GM19328 (cell line): ENCODE measurements around the gene ADAM30.

Experiments used
- ATAC-seq: cut with Tn5 transposase; IDR thresholded peaks from one replicate; pipeline ENCODE4 v1.9.1; 2021; ENCODE audit warnings: mild to moderate bottlenecking, moderate library complexity; ENCODE audit not compliant: unreplicated experiment

The ADAM30 gene

DNA sequence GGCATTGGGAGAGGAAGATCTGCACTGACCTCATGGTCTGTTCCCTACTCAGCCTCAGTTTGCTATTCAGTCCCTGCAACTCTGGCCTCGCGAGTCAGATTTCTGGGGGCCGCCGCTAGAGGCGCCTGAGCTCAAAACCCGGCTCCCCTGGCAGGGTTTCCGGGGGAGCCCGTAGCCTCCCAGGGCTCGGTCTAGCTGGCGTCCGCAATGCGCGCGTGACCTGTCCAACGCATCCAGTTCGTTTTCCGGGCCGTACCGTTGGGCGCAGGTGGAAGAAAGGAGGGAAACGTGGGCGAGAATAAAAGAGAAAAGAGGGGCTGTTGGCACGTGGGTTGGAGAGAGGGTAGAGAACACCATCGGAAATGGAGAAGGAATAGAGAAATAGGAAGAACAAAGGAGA is at the start of gene ADAM30:
TSS of gene ADAM30 (minus strand) at position 213 of the 400 bp plus-strand sequence. CDS start at position 34, 179 bp downstream.
- ATAC-seq, result no peak

DNA sequence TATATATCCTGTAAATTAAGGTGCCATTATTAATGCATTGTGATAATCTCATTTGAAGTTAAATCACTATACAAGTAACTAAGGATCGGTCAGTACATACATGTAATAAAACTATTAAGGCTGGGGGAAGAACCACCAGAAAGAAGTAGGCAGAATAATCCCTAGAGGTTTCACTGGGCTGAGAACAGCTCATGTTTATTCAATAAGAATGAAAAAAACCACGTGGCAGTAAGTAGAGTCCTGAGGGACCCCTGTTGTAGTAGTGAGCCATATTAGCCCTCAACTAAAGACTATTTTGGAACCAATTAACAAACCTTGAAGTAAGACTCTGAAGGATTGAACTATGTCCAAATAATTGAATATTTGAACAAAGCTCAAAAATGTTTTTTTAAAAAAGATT is 46.9 kb upstream of the ADAM30 start:
- no peak for ATAC-seq

- no peak for ATAC-seq
These were observed 45.1 kb upstream of the ADAM30 start for GRCh38 chr1:119941392-119941791.

DNA sequence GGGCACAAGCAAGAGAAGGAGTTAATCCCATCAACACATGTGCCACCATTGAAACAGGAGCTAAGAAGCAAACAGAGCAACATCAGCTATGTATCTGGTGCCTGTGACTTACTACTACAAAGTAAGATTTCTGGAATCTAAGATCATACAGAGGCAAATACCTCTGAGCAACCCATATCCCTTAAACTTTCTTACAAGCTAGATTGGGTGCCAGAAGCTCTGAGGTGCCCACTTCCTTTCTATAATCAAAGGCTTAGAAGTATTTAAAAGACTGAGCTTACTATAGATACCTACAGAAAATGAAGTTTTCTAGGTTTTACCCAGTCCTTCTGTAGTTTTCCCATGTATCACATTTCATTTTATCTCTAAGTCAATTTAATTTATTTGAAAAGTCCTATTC is 44.4 kb upstream of the ADAM30 start:
- no peak for ATAC-seq

DNA sequence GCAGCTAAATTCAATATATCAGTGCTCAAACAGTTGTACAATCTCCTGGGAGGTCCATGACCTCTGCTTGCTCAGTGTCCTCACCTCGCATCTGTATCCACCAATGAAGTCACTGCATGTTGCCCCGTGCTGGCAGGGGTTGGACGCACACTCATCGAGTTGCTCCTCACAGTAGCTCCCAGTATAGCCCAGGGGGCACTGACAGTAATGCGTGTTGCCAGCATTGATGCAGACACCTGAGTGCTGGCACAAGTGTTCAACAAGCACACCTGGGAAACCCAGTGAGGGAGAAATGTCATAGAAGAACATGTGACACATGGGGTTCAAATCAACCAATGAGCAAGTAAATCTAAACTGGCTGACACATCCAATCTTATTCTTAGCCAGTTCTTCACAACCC is 40.9 kb upstream of the ADAM30 start:
- no peak for ATAC-seq

DNA sequence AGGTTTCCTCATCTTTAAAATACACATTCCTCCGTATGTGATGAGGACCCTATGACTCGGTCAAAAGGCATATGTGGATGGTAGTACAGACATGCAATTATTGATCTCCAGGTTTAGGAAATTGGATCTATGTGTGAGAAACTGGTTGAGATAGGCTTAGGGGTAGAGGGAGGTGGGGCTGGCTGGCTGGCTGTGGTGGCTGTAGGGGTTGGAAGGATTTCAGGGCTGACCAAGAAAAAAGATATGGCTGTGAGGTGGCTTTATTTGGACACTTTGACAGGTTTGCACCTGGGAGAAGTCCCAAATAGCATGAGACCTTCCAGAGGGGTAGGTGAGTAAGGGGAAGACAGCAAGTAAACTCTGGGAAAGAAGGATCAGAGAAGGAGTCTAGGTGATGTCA is 39.6 kb upstream of the ADAM30 start:
- no peak for ATAC-seq

GRCh38 chr1:119935373-119935772 is 39.1 kb upstream of the ADAM30 start:
- ATAC-seq, result no peak

DNA sequence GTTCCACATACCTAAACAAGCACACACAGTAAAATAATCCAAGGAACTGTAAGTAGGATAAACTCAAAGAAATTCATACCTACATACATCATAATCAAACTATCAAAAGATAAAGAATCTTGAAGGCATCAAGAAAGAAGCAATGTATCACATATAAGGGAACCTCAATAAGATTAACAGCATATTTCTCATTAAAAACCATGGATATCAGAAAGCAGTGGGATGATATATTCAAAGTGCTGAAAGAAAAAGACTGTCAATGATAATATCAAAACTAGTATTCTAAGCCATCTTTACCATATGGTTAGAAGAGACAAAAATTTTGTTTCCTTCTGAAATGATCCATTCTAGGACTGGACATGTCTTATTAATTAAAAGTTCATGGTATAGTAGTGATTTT is 37.1 kb upstream of the ADAM30 start:
- ATAC-seq, result no peak

GRCh38 chr1:119929643-119930315 is 33.5 kb upstream of the ADAM30 start:
- ATAC-seq, result no peak

DNA sequence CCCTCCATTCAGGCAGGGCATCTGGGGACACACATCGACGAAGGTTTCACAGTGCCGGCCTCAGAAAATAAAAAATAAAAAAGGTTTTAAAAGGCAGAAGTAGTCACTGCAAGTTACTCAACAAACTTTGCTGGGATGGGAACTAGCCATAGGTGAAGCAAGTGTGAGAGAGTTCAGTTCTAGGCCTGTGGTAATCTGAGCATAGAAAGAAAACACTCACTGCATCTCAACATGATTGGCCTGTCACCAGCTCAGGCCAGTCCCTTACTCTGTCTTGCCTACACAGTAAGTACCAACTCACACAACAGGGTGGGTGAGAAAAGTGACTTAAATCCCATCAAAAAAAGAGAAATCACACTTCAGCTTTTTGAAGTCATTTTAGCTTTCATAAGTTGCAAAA is 30.2 kb upstream of the ADAM30 start:
- no peak for ATAC-seq

DNA sequence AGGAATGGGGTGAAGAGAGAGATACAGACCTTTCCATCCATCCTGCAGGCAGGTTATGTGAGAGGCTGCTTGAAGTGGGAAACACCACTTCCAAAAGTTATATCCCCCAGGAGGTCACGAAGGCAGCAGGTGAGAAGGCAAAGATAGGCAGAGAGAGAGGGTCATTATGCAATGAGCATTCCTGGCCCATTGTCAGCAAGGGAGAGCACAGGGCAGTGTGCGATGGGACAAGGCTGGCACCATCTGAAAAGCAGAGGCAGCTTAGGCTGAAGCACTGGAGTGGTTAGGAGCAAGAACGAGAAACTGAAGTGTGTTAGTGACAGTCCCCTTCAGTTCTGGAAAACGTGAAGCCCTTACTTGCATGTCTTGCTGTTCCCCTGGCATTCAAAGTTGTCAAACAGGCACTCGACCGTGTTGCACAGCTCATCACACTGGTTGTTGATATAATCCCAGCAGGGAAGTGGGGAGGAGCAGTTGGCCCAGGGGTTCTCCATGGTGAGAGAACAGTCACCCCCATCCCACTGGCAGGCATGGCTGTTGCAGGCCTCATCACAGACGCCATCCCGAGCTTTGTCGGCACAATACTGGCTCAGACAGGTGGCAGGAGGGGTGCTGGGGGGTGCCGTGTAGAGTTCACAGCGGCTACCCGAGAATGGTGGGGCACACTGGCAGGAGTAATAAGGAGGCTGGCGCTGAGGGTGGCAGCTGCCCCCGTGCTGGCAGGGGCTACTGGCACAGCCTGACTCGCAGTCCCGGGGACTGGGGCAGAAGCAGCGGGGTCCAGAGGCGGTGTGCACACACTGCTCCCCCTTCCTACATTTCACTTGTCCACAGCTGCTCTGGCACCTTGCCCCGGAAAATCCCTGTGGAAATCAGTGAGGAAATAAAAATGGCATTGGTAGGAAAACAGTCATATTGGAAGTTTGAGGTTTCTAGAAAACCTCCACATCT is 28.9 kb upstream of the ADAM30 start:
- ATAC-seq, result no peak

- no peak for ATAC-seq
These were observed 24.0 kb upstream of the ADAM30 start for GRCh38 chr1:119920104-119920968.

- ATAC-seq, result no peak
These were observed 22.9 kb upstream of the ADAM30 start for GRCh38 chr1:119919241-119919640.

DNA sequence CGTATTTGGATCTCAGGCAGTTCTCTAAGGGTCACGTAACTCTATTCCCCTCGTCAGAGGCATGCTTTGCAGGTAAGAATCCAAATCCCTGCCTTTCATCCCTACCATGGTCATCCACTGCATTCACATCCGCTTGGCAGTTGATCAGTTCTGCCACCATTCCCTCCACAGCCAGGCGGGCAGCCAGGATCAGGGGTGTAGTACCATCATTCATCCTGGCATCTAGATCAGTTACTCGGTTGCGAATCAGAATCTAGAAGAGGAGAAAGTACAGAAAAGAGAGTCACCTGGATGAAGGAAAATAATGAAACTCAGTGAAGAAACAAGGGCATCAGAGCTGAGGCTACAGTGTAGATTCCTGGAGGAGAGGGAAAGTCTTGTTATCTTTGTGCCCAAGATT is 22.0 kb upstream of the ADAM30 start:
- no peak for ATAC-seq

- no peak for ATAC-seq
These were observed 21.2 kb upstream of the ADAM30 start for GRCh38 chr1:119917304-119918055.

- no peak for ATAC-seq
These were observed 19.2 kb upstream of the ADAM30 start for GRCh38 chr1:119915517-119915916.

DNA sequence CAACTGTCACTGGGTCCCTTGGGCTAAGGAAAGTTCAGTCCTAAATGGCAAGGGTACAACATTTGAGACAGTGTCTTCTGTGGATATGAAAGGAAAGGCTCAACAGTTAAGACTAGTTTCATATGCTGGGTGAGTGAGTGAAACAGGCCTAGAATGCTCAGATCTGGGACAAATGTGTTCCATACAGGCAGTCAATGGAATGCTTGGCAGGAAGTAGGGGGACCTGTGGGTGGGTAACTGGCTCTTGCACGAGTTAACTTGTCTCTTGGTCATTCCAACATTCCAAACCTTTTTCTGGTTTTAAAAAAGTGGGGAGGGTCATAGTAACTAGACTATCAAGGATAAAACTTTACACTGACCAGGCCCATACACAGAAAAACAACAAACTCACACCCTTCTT is 17.8 kb upstream of the ADAM30 start:
- no peak for ATAC-seq

GRCh38 chr1:119912963-119913362 is 16.6 kb upstream of the ADAM30 start:
- no peak for ATAC-seq

DNA sequence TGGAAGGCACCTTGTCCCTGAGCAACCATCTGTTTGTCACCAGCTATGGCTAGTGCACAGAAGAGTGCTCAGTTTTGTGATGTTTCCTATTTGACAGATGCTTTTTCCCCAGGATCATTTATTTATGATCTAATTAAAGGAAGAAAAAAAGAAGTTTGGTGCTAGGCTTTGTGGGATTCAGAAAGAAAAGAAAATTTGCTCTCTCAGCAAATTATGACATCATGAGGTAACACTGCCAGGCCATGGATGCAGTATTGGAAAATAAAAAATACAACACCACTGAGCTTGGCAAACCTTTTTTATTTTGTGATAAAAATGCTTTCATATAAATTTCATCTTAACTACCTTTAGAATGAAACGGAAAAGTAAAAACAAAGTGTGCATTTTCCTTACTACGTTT is 15.5 kb upstream of the ADAM30 start:
- no peak for ATAC-seq

GRCh38 chr1:119910618-119911017 is 14.3 kb upstream of the ADAM30 start:
- ATAC-seq, result no peak
